Upper lobe of left lung (tissue), 4 donors: ENCODE data around the gene MPRIP.

Experiments
- CTCF ChIP-seq, 6 experiments: fragments of 450-650 bp in 4 of 6; fragments of 200-600 bp in 2 of 6; sonication (generic) in 2 of 6; IDR thresholded peaks; one replicate each; pipeline ENCODE4 v1.5.1; 2016 to 2019; ENCODE audit warnings: antibody characterized with exemption in 6 of 6
- POLR2A ChIP-seq, 4 donors: fragments of 450-650 bp; IDR thresholded peaks; one replicate each; pipeline ENCODE4 v1.5.1; 2016 to 2017; ENCODE audit warnings: antibody characterized with exemption in 4 of 4, mild to moderate bottlenecking in 2 of 4
- POLR2AphosphoS5 ChIP-seq, 2 donors: sonication (generic); formaldehyde crosslinking; IDR thresholded peaks; one replicate each; pipeline ENCODE4 v1.5.1; 2017; ENCODE audit warnings: antibody characterized with exemption in 2 of 2

- TF ChIP-seq CTCF (IDR thresholded peaks at IDR 0.05) (no peak), POLR2AphosphoS5 (IDR thresholded peaks at IDR 0.05) (no peak), POLR2A (IDR thresholded peaks at IDR 0.05) (no peak)
These were observed 138.7 kb downstream of the MPRIP start for GRCh38 chr17:17180741-17181525.
